Measurements from ENCODE around the gene KIF12. TPM values are rescaled to one million over a fixed set of nuclear protein-coding genes. Genes with fewer than 3 reads are reported as not detected.
"Not testable (repeated sequence)": the region's sequence is repeated elsewhere in the genome, so short reads cannot be mapped to it uniquely, and the experiment has no call there.

The KIF12 gene
- total RNA-seq, 2 donors from 2014 or later, result not detected

DNA sequence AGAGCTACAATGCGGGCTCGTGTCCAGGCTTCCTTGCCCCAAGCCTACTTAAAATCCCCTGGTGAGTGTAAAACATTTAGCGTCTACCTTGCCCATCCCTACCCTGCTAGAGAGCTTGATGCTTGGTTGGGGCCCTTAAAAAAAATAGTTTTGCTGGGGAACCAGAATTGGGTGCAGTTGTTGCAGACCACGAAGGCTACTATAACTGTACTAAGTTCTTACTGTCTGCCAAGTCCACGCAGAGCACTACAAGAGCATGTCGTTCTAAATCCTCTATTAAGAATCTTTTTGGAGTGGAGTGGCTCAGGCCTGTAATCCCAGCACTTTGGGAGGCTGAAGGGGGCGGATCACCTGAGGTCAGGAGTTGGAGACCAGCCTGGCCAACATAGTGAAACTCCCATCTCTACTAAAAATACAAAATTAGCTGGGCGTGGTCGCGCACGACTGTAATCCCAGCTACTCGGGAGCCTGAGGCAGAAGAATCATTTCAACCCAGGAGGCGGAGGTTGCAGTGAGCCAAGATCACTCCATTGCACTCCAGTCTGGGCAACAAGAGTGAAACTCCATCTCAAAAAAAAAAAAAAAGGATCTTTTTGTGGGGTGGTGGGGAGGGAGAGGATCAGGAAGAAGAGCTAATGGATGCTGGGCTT lies 16.2 kb downstream of the KIF12 start:
- H3K36me3 Mint-ChIP-seq, H3K9me3 Mint-ChIP-seq, ATAC-seq, H3K27ac Mint-ChIP-seq: not testable (repeated sequence)
- peak in 1 of 2 donors; percentile 11 for DNase-seq (ENCODE audit: low spot score in 2 of 2)

DNA sequence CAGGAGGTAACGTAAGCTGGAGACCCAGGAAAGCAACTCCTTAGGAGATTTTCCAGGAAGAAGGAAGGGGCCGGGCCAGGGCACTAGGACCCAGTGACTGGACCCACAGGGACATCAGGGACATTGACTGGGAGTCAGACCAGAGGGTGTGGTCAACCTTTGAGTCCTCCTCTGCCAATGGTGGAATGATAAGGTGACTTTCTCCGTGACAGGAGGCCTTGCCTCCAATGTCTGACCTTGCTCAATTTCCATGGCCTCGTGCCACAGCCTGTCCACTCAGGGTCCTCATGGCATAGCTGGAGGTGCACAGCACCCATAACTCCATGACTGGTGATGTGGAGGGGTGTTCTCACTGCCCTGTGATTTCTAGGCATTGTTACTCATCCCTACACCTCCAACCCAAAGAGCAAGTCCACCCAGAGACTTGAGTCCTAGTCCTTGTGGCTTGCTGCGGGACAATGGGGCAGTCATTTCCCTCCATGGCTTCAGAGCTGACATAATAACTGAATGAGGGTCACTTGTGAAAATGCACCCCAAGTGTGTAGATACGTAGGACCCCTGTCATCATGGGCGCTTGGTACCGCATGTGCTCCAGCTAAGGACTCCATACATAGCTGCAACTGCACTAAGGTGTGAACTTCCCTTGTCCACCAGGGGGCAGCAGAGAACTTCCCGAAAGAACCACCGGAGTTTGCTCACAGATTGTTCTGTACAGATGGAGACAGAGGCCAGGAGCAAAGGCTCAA lies 16.9 kb downstream of the KIF12 start:
- Mint-ChIP-seq H3K27ac (no peak overlapping the region), H3K9me3 (no peaks in the 10 kb centered on the region), H3K36me3 (no peaks in the 10 kb centered on the region)
- DNase-seq (ENCODE audit: low spot score in 2 of 2) (peak; percentile 73 to 88), ATAC-seq (peak; percentile 87 to 90)

DNA sequence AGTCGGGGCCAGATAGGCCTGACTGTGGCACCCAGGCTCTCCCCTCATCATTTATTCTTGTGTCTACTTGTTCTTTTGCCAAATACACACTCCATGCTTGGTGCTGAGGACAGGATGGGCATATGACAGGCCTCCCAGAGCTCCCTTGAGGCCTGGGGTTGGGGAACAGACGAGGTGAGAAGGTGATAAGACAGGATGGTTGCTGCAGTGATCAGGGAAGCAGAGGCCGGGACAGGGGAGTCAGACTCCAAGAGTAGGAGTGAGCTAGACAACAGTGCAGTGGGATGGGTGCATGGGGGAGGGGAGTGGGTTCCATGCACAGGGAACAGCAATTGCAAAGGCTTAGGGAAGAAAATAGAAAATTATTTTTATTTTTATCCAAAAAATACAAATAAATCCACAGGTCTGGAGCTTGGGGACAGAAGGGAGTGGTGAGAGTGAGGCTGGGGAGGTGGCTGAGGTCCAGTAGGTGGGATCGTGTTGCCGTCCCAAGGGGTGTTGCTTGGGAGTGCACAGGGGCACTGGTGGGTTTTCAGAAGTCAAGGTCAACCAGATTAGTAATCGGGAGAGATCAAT lies 17.6 kb downstream of the KIF12 start:
- DNase-seq (ENCODE audit: low spot score in 2 of 2) (peak in 1 of 2 donors; percentile 26), ATAC-seq (no peak)
- H3K36me3 Mint-ChIP-seq, result no peaks in the 10 kb centered on the region
- H3K27ac Mint-ChIP-seq, result peak overlapping the region in 1 of 2 donors; percentile 4
- no peaks in the 10 kb centered on the region for H3K9me3 Mint-ChIP-seq

DNA sequence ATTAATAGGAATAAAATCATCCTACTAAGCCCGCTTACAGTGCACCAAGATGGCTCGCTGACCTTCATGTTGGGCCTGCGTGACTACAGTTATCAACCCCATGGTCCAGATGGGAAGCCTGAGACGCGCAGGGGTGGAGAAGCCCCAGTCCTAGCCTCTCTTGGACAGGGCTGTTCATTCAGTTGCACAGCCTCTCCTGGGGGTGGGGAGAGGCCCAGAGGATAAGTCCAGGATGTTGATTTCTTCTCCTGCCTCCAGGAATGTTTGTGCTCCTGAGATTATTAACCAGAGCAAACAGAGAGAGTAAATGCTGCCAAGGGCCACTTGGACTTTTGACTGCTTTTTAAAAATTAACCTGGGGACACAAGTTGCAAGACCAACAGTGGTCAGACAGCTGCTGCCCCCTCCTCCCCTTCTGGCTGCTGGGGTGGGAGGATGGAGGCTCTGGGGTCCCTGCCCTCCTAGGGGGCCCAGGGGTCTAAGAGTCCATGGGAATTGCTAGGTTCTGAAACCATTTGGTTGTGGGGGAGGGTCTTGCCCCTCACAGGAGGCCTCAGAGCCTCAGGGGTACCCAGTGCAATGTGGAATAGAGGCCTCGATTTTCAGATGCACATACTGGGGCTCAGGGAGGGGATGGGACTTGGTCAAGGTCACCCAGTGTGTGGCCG lies 18.2 kb downstream of the KIF12 start:
- Mint-ChIP-seq H3K36me3 (no peaks in the 10 kb centered on the region), H3K27ac (no peak overlapping the region), H3K9me3 (no peaks in the 10 kb centered on the region)
- no peak for DNase-seq (ENCODE audit: low spot score in 2 of 2)
- no peak for ATAC-seq

DNA sequence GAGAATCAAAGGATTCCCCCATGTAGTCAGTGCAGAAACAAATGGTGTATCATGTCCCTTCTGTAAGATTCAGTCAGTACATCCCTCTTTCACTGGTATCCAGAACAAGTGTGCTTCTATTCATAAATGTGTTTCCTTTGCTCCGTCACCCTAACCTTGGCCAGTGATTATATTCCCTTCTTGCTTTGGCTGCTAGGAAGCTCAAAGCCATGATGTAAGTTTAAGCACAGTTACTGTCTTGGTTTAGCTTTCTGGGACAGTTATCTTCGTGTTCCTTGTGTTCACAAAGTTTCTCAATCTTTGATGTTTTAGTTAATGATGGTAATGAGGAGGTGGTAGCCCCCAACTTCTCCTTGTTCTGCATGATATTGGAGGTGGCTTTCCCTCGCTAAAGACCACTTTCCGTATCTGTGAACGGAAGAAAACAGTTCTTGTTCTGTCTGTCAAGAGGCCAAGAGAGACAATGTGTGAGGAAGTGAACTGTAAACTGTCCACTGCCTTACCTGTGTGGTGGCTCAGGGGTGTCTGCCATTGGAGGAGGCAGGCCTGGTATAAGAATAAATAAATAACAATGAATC lies 18.8 kb downstream of the KIF12 start:
- Mint-ChIP-seq H3K36me3 (no peaks in the 10 kb centered on the region), H3K9me3 (no peaks in the 10 kb centered on the region), H3K27ac (no peak overlapping the region)
- no peak for ATAC-seq
- no peak for DNase-seq (ENCODE audit: low spot score in 2 of 2)

DNA sequence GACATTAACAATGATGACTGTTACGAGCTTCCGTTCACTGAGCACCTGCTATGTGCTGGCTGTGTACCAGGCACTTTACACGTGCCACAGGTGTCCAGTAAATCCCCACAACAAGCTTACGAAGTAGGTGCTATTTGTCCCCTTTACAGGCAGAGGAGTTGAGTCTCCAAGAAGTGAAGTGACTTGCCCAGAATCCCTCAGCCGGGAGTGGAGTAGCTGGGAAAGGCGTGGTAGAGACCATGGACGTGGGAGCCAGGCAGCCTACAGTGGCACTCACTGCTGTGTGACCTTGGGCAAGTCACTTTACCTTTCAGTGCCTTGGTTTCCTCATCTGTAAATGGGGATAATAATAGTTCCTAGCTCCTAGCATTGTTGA lies 20.3 kb downstream of the KIF12 start:
- no peak for DNase-seq (ENCODE audit: low spot score in 2 of 2)
- Mint-ChIP-seq H3K27ac (no peak overlapping the region), H3K9me3 (no peaks in the 10 kb centered on the region), H3K36me3 (no peaks in the 10 kb centered on the region)
- ATAC-seq, result no peak

DNA sequence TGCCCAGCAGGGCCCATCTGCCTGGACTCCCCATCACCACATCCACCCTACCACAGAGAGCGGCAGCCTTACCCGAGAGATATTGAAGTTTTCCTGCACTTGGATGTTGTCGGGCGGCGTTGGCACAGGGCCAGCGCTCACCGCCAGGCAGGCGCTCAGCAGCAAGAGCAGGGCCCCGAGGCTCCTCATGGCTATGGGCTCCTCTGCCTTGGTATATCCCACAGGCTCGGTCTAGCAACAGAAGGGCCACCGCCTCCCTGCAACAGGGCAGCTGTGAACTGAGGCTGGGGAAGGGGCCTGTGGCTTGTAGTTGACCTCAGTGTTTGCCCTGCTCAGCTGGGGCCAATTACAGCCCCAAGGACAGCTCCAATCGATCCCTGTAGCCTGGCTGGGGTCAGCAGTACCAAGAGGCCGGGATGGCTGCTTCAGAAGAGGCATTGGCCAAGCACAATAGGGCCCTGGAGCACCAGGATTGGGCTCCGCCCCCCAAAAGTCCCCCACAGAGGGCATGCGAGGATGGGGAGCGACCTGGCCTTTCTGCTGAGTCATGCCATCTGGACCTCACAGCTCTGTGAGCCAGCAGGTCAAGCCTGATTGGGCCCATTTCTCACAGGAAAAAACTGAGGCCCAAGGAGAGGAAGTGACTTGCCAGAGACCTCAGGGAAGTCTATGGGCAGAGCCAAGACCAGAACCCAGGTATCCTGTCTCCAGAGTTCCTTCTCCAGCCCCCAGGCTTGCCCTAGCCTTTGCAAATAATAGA lies 20.9 kb downstream of the KIF12 start, which contains the start of gene AMBP:
TSS of gene AMBP (minus strand) at position 280 of the 760 bp plus-strand sequence. CDS start at position 189, 91 bp downstream.
- no peak within 1 kb of the TSS for H3K27ac Mint-ChIP-seq
- no peak for ATAC-seq
- H3K36me3 Mint-ChIP-seq, result no peaks in the 10 kb centered on the region
- H3K9me3 Mint-ChIP-seq, result no peaks in the 10 kb centered on the region
- DNase-seq (ENCODE audit: low spot score in 2 of 2), result no peak

DNA sequence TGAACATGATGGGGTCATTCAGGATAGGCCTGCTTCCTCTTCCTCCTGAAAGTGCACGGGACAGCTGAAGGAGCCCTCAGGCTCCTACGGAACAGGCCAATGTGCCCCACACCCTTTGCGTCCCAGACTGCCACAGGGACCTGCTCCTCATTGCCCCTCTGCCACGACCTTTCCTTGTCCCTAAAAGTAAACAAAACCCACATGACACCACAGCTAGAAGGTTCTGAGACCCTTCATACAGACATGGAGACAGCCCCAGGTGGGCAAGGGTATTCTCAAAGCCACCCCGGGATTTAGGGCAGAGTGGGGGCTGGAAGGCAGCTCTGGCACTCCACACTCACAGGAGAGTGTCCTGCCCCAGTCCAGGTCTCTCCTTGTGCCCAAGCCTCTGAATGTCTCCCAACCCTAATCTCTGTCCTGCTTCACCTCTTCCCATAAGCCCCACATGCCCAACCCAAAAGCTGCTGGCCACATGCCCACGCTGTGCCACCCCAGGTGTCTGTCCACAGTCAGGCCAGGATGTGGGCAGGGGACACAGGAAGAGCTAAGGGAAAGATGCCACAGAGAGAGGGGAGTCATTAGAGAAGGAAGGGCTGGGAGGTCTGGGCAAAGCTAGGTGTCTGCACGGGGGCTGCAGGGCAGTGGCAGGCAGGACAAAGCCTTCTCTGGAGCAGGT lies 21.8 kb downstream of the KIF12 start:
- no peak for DNase-seq (ENCODE audit: low spot score in 2 of 2)
- no peaks in the 10 kb centered on the region for H3K9me3 Mint-ChIP-seq
- no peak overlapping the region for H3K27ac Mint-ChIP-seq
- no peak for ATAC-seq
- no peaks in the 10 kb centered on the region for H3K36me3 Mint-ChIP-seq

DNA sequence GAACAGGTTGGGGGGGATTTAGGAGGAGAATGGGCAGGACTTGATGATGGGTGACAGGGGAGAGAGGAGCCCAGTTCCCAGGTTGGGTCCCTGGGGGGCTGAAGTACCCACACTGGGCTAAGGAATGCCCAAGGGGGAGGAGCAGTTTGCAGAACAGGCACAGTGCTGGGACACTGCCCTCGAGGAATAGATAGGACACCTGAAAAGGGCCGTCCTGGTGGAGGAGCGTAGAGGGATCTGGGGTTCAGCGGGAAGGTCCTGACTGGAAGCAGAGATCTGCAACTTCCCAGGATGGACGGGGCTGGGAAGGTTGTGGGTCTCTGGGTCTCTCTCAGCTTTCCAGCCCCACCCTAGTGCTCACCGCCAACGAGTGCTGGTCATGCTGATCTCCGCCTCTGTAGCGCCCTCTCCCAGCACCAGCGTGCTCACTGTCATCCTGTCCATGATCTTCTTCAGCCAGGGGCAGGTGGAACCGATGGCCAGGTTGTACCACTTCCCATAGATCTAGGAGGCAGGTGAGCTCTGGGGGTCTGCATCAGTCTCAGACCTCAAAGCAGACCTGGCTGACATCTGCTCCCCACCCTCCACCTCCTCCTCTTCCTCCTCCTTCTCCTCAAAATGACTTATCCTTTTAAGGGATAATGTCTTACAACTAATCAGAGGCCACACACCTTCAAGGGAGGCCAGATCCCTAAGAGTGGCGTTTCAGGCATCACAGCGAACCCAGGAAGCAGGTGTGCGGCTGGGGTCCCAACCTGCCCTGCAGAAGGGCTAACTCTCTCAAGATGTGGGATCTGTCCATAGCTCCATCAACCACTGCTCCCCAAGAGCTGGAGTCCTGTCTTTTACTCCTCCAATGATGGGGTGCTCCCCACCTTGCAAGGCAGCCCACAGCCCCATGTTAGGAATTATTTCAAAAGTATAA lies 22.6 kb downstream of the KIF12 start:
- ATAC-seq (no peak), DNase-seq (ENCODE audit: low spot score in 2 of 2) (no peak)
- Mint-ChIP-seq H3K36me3 (no peaks in the 10 kb centered on the region), H3K9me3 (no peaks in the 10 kb centered on the region), H3K27ac (peak overlapping the region in 1 of 2 donors; percentile 39)

DNA sequence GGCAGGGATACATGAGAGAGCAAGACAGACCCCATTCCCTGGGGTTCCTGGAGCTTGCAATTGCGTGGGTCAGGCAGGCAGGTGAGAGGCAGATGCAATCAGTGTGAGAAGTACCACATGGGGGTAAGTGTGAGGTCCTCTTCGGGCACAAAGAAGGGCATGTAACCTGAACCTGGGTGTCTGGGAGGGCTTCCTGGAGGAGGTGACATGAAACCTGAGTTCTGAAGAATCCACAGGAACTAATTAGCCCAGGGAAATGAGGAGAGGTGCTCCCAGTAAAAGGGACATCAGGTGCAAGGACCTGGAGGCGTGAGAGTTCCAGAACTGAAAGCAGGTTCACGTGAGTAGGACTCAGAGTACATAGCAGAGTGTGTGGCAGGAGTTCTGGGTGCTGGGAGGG lies 23.5 kb downstream of the KIF12 start:
- Mint-ChIP-seq H3K27ac (peak overlapping the region in 1 of 2 donors; percentile 51), H3K36me3 (no peaks in the 10 kb centered on the region), H3K9me3 (no peaks in the 10 kb centered on the region)
- DNase-seq (ENCODE audit: low spot score in 2 of 2), result no peak
- ATAC-seq, result no peak

DNA sequence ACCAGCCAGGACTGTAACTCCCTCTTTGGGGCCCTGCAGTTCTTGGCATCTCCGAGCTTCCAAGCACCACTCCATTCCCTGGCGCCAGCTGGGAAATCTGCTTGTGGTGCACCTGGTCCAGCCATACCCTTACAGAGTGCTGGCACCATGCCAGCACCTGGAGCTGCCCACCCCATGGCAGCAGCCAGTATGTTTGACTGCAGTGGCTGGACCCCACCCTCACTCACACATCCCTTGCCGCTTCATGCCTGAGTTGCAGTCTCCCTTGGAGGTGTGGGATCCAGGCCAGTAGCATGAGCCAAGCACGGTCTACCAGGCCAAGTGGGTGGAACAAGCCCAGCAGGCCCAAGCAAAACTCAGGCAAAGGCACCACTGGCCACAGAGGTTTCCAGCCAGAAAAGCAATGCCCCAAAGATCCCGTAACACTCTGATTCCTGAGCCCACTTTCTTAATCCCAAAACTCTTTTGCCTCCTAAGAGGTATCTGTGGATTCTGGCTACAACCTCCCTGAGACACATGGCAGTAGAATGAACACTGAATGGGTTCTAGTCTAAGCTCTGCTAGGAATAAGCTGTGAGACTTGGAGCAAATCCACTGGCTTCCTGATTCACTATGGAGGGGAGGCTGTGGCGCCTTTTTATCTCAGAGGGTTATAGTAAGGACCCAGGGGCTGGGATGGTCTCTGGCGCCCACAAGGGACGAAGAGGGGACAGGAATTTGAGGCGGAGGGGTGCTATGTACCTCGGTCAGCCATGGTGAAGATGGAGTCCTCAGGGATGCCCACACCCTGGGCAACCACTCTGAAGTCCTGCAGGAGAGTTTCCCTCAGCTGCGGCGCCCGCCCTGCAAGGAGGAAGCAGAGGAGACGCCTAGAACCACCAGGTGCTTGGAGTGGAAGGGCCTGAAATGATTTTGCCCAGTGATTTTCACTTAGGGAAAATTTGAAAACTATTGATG lies 26.6 kb downstream of the KIF12 start:
- H3K9me3 Mint-ChIP-seq, result no peaks in the 10 kb centered on the region
- H3K36me3 Mint-ChIP-seq, result no peaks in the 10 kb centered on the region
- no peak for ATAC-seq
- no peak overlapping the region for H3K27ac Mint-ChIP-seq
- no peak for DNase-seq (ENCODE audit: low spot score in 2 of 2)

DNA sequence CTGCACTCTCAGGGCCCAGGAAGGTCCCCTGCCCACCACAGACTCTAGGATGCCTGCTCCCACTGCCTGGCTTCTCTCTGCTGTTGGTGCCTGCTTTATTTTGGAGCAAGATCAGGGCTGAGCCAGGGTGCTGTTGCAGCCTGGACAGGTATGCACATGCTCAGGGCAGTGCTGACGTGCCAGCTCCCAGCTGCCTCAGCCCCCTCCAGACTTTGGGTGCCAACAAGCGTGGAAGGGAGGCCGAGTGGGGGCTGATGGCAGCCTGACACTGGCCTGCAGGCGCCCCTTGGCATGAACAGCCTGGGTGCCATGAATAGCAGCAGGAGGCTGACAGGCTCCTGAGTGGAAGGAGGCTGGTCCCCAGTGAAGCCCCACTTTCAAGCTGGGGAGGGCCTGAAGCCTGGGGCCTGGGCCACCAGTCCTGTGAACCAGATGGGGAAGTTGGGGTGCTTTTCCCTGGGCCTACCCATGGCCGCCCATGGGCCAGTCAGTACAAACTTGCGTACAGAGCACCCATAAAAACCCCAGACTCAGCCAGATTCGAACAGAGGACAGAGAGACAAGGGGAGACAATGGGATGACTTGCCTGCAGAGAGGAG lies 27.8 kb downstream of the KIF12 start:
- DNase-seq (ENCODE audit: low spot score in 2 of 2) (no peak), ATAC-seq (no peak)
- Mint-ChIP-seq H3K27ac (no peak overlapping the region), H3K36me3 (no peaks in the 10 kb centered on the region), H3K9me3 (no peaks in the 10 kb centered on the region)

DNA sequence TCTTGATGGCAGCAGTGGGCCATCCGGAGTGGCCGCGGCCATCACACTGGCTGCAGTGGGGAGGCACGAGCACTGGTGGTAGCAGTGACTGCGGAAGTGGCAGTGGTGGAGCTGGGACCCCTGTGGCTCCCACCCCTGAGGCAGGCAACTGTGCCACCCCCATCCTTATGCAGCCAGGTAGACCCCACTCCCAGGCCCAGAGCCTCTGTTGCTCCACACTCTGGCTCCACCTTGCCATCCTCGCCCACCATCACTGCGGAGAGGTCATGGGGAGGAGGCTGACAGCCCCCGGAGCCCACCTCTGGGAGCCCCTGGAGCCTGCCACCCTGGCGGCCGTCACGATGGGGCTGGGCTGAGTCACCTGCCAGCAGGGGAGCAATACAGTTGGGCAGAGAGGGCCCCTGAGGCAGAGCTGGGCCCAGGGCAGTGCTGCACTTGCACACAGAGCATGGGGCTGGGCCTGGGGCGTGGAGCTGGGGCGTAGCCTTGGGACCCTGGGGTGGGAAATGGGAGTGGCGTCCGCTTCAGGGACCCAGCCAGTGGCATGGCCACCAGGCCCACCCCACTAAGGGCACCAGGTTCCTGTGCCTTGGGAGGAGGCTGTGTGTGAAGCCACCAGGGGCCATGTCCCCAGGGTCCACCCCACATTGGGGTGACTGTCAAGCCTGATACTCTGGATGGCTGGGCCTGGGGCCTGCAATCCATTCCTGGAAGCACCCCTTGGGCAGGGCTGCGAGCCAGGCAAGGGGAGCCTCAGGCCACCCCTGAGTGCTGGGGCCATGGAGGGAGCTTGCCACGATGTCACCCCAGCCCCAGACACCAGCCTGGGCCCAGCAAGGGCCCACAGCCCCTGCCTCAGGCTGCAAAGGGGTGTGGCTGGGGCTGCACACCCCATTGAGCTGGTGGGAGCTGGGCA lies 28.6 kb downstream of the KIF12 start:
- H3K27ac Mint-ChIP-seq, result no peak overlapping the region
- ATAC-seq, result no peak
- no peak for DNase-seq (ENCODE audit: low spot score in 2 of 2)
- no peaks in the 10 kb centered on the region for H3K36me3 Mint-ChIP-seq
- no peaks in the 10 kb centered on the region for H3K9me3 Mint-ChIP-seq
